WTC11 (cell line): ENCODE measurements around the gene DEPDC5.
A peak's percentile ranks its signal among the peaks of the same experiment; 100 is the strongest.

Experiments used
- CTCF ChIP-seq: fragments of 200-600 bp; IDR thresholded peaks from 2 replicates; pipeline ENCODE4 v1.8.0; 2022; ENCODE audit warnings: antibody characterized with exemption
- MAX ChIP-seq: sonication (generic); formaldehyde crosslinking; IDR thresholded peaks from 2 replicates; pipeline ENCODE4 v1.8.0; 2022; ENCODE audit warnings: mild to moderate bottlenecking, missing genetic modification reagents
- PRRX2 ChIP-seq: fragments of 250-450 bp; sonication (Bioruptor Pico); IDR thresholded peaks from 2 replicates; pipeline ENCODE4 v1.8.0; 2021; ENCODE audit warnings: mild to moderate bottlenecking
- RELA ChIP-seq: sonication (generic); formaldehyde crosslinking; IDR thresholded peaks from 2 replicates; pipeline ENCODE4 v1.8.1; 2022; ENCODE audit warnings: missing genetic modification reagents, mild to moderate bottlenecking, borderline replicate concordance
- USF1 ChIP-seq: sonication (generic); formaldehyde crosslinking; IDR thresholded peaks from 2 replicates; pipeline ENCODE4 v1.8.0; 2022; ENCODE audit warnings: mild to moderate bottlenecking, missing genetic modification reagents

- TF ChIP-seq CTCF (no peak), PRRX2 (CRISPR knock-in tag) (0 out of 2 replicates have a peak, but pooled peaks have one; percentile 67), MAX (CRISPR knock-in tag) (peak; percentile 81), RELA (CRISPR knock-in tag) (no peak), USF1 (CRISPR knock-in tag) (no peak)
Measured at GRCh38 chr22:31943978-31944699, 190.3 kb downstream of the DEPDC5 start, which contains the start of gene YWHAH.
